HCT116 (cell line): ENCODE data around the gene SYCE3. TPM values are rescaled to one million over a fixed set of nuclear protein-coding genes. Genes with fewer than 3 reads are reported as not detected.

Experiments
- ATAC-seq: fragments of 200-7000 bp; cut with Tn5 transposase; 2 replicates; pipeline ENCODE4 v1.9.1; 2020; ENCODE audit warnings: mild to moderate bottlenecking, moderate library complexity
- BruUV-seq: library from RNA; stranded (reverse); fragments of 400-500 nt; replicated peaks from 2 replicates; lab custom pipeline; 2021; lab: Mats Ljungman, UMichigan
- CTCF ChIA-PET: fragments of 300-600 bp; sonication (Branson Sonifier 250); formaldehyde crosslinking; loops from one replicate; lab custom pipeline; 2021; ENCODE audit warnings: antibody characterized with exemption; lab: Charles Lee
- POLR2A ChIA-PET: fragments of 300-600, 350-600 bp; sonication (Branson Sonifier 250); formaldehyde crosslinking; loops from one replicate; lab custom pipeline; 2021; ENCODE audit warnings: antibody characterized with exemption; lab: Charles Lee
- RAD21 ChIA-PET, 2 experiments: fragments of 300-600 bp; sonication (Branson Sonifier 250); formaldehyde crosslinking; loops; one replicate each; lab custom pipeline; 2023; ENCODE audit warnings: low total read pairs in 2 of 2; ENCODE audit not compliant: uncharacterized antibody in 2 of 2, unreplicated experiment in 2 of 2, low non-redundant PET in 1 of 2; lab: Charles Lee
- DNase-seq: peaks from one replicate; pipeline ENCODE4 v3.0.0-alpha.2; 2010; ENCODE audit warnings: low read depth, low spot score
- H2AFZ ChIP-seq: fragments of 200-600 bp; shearing (Covaris generic), sonication (generic); 2 replicates; pipeline ENCODE4 v1.6.1; 2017; ENCODE audit warnings: low read depth, mixed run types, mixed read lengths, antibody characterized with exemption, low read length; ENCODE audit not compliant: poor library complexity, severe bottlenecking
- H3K27ac ChIP-seq: 2 replicates; pipeline ENCODE4 v1.5.1; 2012; ENCODE audit warnings: low read depth, low read length
- H3K27me3 ChIP-seq: fragments of 200-600 bp; sonication (generic); 2 replicates; pipeline ENCODE4 v1.6.1; 2016; ENCODE audit warnings: mixed run types, low read length, mixed read lengths; ENCODE audit not compliant: insufficient read depth
- H3K36me3 ChIP-seq, 2 experiments: fragments of 200-500 bp in 1 of 2; fragments of 200-600 bp in 1 of 2; sonication (Bioruptor generic) in 1 of 2; sonication (generic) in 1 of 2; 2 replicates each; pipeline versions ENCODE4 v1.5.1 to v1.6.1; 2014 to 2016; ENCODE audit warnings: low read length in 2 of 2, inconsistent platforms in 1 of 2, mixed read lengths in 1 of 2, mixed run types in 1 of 2; ENCODE audit not compliant: insufficient read depth in 2 of 2, control insufficient read depth in 1 of 2
- H3K4me1 ChIP-seq, 2 experiments: fragments of 200-600 bp in 1 of 2; sonication (generic) in 1 of 2; 2 replicates each; pipeline versions ENCODE4 v1.5.1 to v1.6.1; 2012 to 2017; ENCODE audit warnings: low read length in 2 of 2, inconsistent platforms in 1 of 2, mild to moderate bottlenecking in 1 of 2, mixed read lengths in 1 of 2, mixed run types in 1 of 2, moderate library complexity in 1 of 2; ENCODE audit not compliant: insufficient read depth in 2 of 2, control insufficient read depth in 1 of 2
- H3K4me2 ChIP-seq: fragments of 200-600 bp; sonication (generic); 2 replicates; pipeline ENCODE4 v1.6.1; 2017; ENCODE audit warnings: mixed run types, low read length, mixed read lengths
- H3K4me3 ChIP-seq, 2 experiments: fragments of 200-600 bp in 1 of 2; sonication (generic) in 1 of 2; replicated peaks in 1 of 2; 2 replicates each; pipeline ENCODE4 v1.5.1; 2011 to 2016; ENCODE audit warnings: low read length in 2 of 2, control low read depth in 1 of 2, low read depth in 1 of 2, mild to moderate bottlenecking in 1 of 2, mixed read lengths in 1 of 2, mixed run types in 1 of 2
- H3K79me2 ChIP-seq: fragments of 200-600 bp; sonication (generic); 2 replicates; pipeline ENCODE4 v1.6.1; 2017; ENCODE audit warnings: mild to moderate bottlenecking, mixed run types, low read length, moderate library complexity, mixed read lengths; ENCODE audit not compliant: insufficient read depth
- H3K9ac ChIP-seq: fragments of 200-600 bp; sonication (generic); 2 replicates; pipeline ENCODE4 v1.6.1; 2016; ENCODE audit warnings: low read length, mixed read lengths
- H3K9me2 ChIP-seq: fragments of 200-600 bp; sonication (generic), shearing (Covaris generic); 2 replicates; pipeline ENCODE4 v1.6.1; 2017; ENCODE audit warnings: mixed run types, mild to moderate bottlenecking, moderate library complexity; ENCODE audit not compliant: insufficient read depth
- H3K9me3 ChIP-seq, 2 experiments: fragments of 200-500 bp in 1 of 2; fragments of 200-600 bp in 1 of 2; sonication (Bioruptor generic) in 1 of 2; sonication (generic) in 1 of 2; 2 replicates each; pipeline ENCODE4 v1.6.1; 2014 to 2017; ENCODE audit warnings: low read length in 2 of 2, mixed read lengths in 2 of 2, inconsistent platforms in 1 of 2, low read depth in 1 of 2, mild to moderate bottlenecking in 1 of 2, mixed run types in 1 of 2, moderate library complexity in 1 of 2; ENCODE audit not compliant: control insufficient read depth in 1 of 2, insufficient read depth in 1 of 2
- H4K20me1 ChIP-seq: fragments of 200-600 bp; sonication (generic), shearing (Covaris generic); 2 replicates; pipeline ENCODE4 v1.6.1; 2017; ENCODE audit warnings: mixed run types, mild to moderate bottlenecking, moderate library complexity; ENCODE audit not compliant: insufficient read depth
- CEBPB ChIP-seq: IDR thresholded peaks from 2 replicates; pipeline ENCODE4 v1.6.1; 2012; ENCODE audit warnings: low read depth
- EGR1 ChIP-seq: IDR thresholded peaks from 2 replicates; pipeline ENCODE4 v1.6.1; 2012; ENCODE audit warnings: low read depth
- EZH2 ChIP-seq: fragments of 200-600 bp; sonication (generic); IDR thresholded peaks from 2 replicates; pipeline ENCODE4 v1.6.1; 2017; ENCODE audit warnings: antibody characterized with exemption, mixed run types
- EZH2phosphoT487 ChIP-seq: fragments of 200-600 bp; IDR thresholded peaks from 2 replicates; pipeline ENCODE4 v1.6.1; 2018; ENCODE audit warnings: antibody characterized with exemption, borderline replicate concordance
- FOSL1 ChIP-seq: IDR thresholded peaks from 2 replicates; pipeline ENCODE4 v1.6.1; 2012; ENCODE audit warnings: low read depth
- POLR2AphosphoS5 ChIP-seq: IDR thresholded peaks from 2 replicates; pipeline ENCODE4 v1.6.1; 2011; ENCODE audit warnings: mild to moderate bottlenecking, low read depth, low read length, moderate library complexity
- RAD21 ChIP-seq: IDR thresholded peaks from 2 replicates; pipeline ENCODE4 v1.6.1; 2012; ENCODE audit warnings: low read depth, mild to moderate bottlenecking
- YY1 ChIP-seq: IDR thresholded peaks from 2 replicates; pipeline ENCODE4 v1.6.1; 2011; ENCODE audit warnings: low read length, low read depth, moderate library complexity, mild to moderate bottlenecking; ENCODE audit not compliant: insufficient replicate concordance; ENCODE audit errors: extremely low read depth
- ZFX ChIP-seq: fragments of 450-650 bp; IDR thresholded peaks from 2 replicates; pipeline ENCODE4 v1.6.1; 2017
- ZNF274 ChIP-seq: fragments of 200-500 bp; sonication (Bioruptor generic); IDR thresholded peaks from 2 replicates; pipeline ENCODE4 v1.6.1; 2014; ENCODE audit warnings: mild to moderate bottlenecking, low read depth, low read length, inconsistent platforms
- intact Hi-C: fragments of 100-400 bp; cut with micrococcal nuclease; formaldehyde crosslinking; loops from 2 replicates; pipeline ENCODE4 v1.10.0; 2022
- total RNA-seq: library from RNA; stranded (reverse); gene quantifications from one replicate; pipeline ENCODE4 v1.2.1, GENCODE V29; 2021; ENCODE audit not compliant: unreplicated experiment
- TF ChIP-seq, protein P1 (sequence below): IDR thresholded peaks from 2 replicates; pipeline ENCODE4 v1.6.1; 2011; ENCODE audit warnings: mild to moderate bottlenecking, low read length, moderate library complexity; ENCODE audit not compliant: insufficient replicate concordance; ENCODE audit errors: extremely low read depth
- TF ChIP-seq, protein P2 (sequence below): IDR thresholded peaks from 2 replicates; pipeline ENCODE4 v1.6.1; 2012
- TF ChIP-seq, protein P3 (sequence below), 3 experiments: fragments of 200-600 bp in 1 of 3; sonication (generic) in 1 of 3; IDR thresholded peaks in 2 of 3; conservative IDR thresholded peaks in 1 of 3; 2 replicates each; pipeline ENCODE4 v1.5.1; 2012 to 2017; ENCODE audit warnings: low read depth in 2 of 3, low read length in 2 of 3, antibody characterized with exemption in 1 of 3, borderline replicate concordance in 1 of 3, control low read depth in 1 of 3, mild to moderate bottlenecking in 1 of 3, mixed read lengths in 1 of 3, mixed run types in 1 of 3, moderate library complexity in 1 of 3; ENCODE audit not compliant: insufficient read depth in 1 of 3

SYCE3 gene
- total RNA-seq, 1 experiment from 2014 or later = not detected

DNA sequence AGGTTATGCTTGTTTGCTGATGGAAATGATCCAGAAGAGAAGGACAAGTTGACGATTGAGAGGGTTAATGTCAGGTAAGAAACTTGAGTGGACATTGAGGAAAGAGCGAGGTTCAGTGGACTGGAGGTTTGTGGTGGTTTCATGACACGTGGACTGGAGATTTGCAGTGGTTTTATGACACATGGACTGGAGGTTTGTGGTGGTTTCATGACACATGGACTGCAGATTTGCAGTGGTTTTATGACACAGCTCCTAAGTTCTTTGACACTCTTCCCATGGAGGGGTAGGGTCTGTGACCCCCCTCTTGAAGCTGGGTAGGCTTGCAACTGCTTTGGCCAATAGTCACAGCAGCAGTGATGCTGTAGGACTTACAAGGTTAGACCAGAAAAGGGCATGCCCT is 32.5 kb upstream of the SYCE3 start:
- H3K27ac ChIP-seq = no peak overlapping the region
- DNase-seq (no peak), ATAC-seq (no peak)
- H3K79me2 ChIP-seq = no peaks in the 10 kb centered on the region
- CTCF ChIA-PET = no interaction called here
- no peaks in the 10 kb centered on the region for H3K9me2 ChIP-seq
- H3K4me2 ChIP-seq = no peak overlapping the region
- H2AFZ ChIP-seq = no peak overlapping the region
- RAD21 ChIA-PET = no interaction called here
- no peaks in the 10 kb centered on the region for H3K9me3 ChIP-seq
- TF ChIP-seq, protein P1, sequence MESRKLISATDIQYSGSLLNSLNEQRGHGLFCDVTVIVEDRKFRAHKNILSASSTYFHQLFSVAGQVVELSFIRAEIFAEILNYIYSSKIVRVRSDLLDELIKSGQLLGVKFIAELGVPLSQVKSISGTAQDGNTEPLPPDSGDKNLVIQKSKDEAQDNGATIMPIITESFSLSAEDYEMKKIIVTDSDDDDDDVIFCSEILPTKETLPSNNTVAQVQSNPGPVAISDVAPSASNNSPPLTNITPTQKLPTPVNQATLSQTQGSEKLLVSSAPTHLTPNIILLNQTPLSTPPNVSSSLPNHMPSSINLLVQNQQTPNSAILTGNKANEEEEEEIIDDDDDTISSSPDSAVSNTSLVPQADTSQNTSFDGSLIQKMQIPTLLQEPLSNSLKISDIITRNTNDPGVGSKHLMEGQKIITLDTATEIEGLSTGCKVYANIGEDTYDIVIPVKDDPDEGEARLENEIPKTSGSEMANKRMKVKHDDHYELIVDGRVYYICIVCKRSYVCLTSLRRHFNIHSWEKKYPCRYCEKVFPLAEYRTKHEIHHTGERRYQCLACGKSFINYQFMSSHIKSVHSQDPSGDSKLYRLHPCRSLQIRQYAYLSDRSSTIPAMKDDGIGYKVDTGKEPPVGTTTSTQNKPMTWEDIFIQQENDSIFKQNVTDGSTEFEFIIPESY = no peak
- TF ChIP-seq EZH2phosphoT487 (no peak), YY1 (no peak), ZNF274 (no peak), EZH2 (no peak), FOSL1 (no peak), RAD21 (no peak), POLR2AphosphoS5 (no peak), EGR1 (no peak), ZFX (no peak), CEBPB (no peak)
- TF ChIP-seq, protein P2, sequence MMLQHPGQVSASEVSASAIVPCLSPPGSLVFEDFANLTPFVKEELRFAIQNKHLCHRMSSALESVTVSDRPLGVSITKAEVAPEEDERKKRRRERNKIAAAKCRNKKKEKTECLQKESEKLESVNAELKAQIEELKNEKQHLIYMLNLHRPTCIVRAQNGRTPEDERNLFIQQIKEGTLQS = no peak
- TF ChIP-seq, protein P3, sequence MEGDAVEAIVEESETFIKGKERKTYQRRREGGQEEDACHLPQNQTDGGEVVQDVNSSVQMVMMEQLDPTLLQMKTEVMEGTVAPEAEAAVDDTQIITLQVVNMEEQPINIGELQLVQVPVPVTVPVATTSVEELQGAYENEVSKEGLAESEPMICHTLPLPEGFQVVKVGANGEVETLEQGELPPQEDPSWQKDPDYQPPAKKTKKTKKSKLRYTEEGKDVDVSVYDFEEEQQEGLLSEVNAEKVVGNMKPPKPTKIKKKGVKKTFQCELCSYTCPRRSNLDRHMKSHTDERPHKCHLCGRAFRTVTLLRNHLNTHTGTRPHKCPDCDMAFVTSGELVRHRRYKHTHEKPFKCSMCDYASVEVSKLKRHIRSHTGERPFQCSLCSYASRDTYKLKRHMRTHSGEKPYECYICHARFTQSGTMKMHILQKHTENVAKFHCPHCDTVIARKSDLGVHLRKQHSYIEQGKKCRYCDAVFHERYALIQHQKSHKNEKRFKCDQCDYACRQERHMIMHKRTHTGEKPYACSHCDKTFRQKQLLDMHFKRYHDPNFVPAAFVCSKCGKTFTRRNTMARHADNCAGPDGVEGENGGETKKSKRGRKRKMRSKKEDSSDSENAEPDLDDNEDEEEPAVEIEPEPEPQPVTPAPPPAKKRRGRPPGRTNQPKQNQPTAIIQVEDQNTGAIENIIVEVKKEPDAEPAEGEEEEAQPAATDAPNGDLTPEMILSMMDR (IDR thresholded peaks at IDR 0.05 in 2 of 3, conservative IDR thresholded peaks at IDR 0.05 in 1 of 3; ENCODE audit: borderline replicate concordance in 1 of 3, insufficient read depth in 1 of 3, low read depth in 2 of 3, low read length in 2 of 3) = no peak
- POLR2A ChIA-PET = no interaction called here
- H3K27me3 ChIP-seq = no peaks in the 10 kb centered on the region
- BruUV-seq = no TSS peak
- H3K4me1 ChIP-seq = peaks cover 0 to 5% of the 10 kb centered on the region in 2 experiments; a peak in 1 of 4 replicates
- H4K20me1 ChIP-seq = no peaks in the 10 kb centered on the region
- no peaks in the 10 kb centered on the region for H3K36me3 ChIP-seq
- no peak overlapping the region for H3K4me3 ChIP-seq
- no peak overlapping the region for H3K9ac ChIP-seq
- intact Hi-C loops = no loop called here
